HL-60 (cell line): ENCODE results near the gene UBAC2.
A peak's percentile ranks its signal among the peaks of the same experiment; 100 is the strongest.

ENCODE experiments used
- DNase-seq, 2 experiments: peaks; one replicate each; pipeline ENCODE4 v3.0.0-alpha.2; 2010 to 2020; ENCODE audit warnings: low read depth in 1 of 2, low spot score in 1 of 2
- H3K27ac ChIP-seq: fragments of 250-450 bp; sonication (Bioruptor Pico); replicated peaks from 2 replicates; pipeline ENCODE4 v1.5.1; 2020; ENCODE audit warnings: mild to moderate bottlenecking, moderate library complexity
- H3K27me3 ChIP-seq: fragments of 250-450 bp; sonication (Bioruptor Pico); 2 replicates; pipeline ENCODE4 v1.5.1; 2021; ENCODE audit warnings: mild to moderate bottlenecking, moderate library complexity; ENCODE audit not compliant: insufficient read depth, poor library complexity, severe bottlenecking
- H3K4me3 ChIP-seq: replicated peaks from 2 replicates; pipeline ENCODE4 v1.5.1; 2011; ENCODE audit warnings: mild to moderate bottlenecking, control low read depth, low read length; ENCODE audit not compliant: insufficient read depth
- GABPA ChIP-seq: IDR thresholded peaks from 2 replicates; pipeline ENCODE4 v1.6.1; 2012; ENCODE audit warnings: low read depth
- POLR2AphosphoS5 ChIP-seq: IDR thresholded peaks from 2 replicates; pipeline ENCODE4 v1.6.1; 2012; ENCODE audit warnings: low read depth
- SPI1 ChIP-seq: IDR thresholded peaks from 2 replicates; pipeline ENCODE4 v1.6.1; 2012; ENCODE audit warnings: low read depth, mild to moderate bottlenecking, borderline replicate concordance
- TF ChIP-seq, protein P1 (sequence below): IDR thresholded peaks from one replicate; pipeline ENCODE4 v1.5.1; 2011; ENCODE audit warnings: low read length, control low read depth, inconsistent platforms; ENCODE audit not compliant: insufficient read depth
- TF ChIP-seq, protein P2 (sequence below): IDR thresholded peaks from 2 replicates; pipeline ENCODE4 v1.6.1; 2012; ENCODE audit warnings: low read depth; ENCODE audit not compliant: insufficient replicate concordance

UBAC2 gene

DNA sequence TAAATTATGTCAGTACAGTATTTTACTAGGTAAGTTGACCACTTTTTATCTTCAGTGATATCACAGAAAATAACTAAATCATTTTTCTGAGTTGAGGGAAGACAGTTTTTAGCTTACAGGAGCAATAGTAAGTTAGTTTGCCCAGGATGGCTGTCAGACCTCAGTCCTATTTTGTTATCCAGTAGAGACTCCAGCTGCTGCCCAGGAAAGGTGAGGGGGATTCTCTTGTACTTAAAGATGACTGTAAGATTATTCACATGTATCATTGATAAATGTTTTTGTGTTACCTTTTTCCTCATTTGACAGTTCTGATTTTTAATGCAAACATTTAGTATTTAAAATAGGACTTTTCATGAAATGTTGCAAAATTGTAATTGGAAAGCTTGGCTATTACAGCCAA is 121.1 kb downstream of the UBAC2 start:
- no peak overlapping the region for H3K4me3 ChIP-seq
- H3K27ac ChIP-seq: peak overlapping the region; percentile 44
- no peak for DNase-seq
- H3K27me3 ChIP-seq: no peaks in the 10 kb centered on the region
- TF ChIP-seq GABPA (no peak), SPI1 (no peak)
- TF ChIP-seq, protein P1, sequence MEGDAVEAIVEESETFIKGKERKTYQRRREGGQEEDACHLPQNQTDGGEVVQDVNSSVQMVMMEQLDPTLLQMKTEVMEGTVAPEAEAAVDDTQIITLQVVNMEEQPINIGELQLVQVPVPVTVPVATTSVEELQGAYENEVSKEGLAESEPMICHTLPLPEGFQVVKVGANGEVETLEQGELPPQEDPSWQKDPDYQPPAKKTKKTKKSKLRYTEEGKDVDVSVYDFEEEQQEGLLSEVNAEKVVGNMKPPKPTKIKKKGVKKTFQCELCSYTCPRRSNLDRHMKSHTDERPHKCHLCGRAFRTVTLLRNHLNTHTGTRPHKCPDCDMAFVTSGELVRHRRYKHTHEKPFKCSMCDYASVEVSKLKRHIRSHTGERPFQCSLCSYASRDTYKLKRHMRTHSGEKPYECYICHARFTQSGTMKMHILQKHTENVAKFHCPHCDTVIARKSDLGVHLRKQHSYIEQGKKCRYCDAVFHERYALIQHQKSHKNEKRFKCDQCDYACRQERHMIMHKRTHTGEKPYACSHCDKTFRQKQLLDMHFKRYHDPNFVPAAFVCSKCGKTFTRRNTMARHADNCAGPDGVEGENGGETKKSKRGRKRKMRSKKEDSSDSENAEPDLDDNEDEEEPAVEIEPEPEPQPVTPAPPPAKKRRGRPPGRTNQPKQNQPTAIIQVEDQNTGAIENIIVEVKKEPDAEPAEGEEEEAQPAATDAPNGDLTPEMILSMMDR: no peak

DNA sequence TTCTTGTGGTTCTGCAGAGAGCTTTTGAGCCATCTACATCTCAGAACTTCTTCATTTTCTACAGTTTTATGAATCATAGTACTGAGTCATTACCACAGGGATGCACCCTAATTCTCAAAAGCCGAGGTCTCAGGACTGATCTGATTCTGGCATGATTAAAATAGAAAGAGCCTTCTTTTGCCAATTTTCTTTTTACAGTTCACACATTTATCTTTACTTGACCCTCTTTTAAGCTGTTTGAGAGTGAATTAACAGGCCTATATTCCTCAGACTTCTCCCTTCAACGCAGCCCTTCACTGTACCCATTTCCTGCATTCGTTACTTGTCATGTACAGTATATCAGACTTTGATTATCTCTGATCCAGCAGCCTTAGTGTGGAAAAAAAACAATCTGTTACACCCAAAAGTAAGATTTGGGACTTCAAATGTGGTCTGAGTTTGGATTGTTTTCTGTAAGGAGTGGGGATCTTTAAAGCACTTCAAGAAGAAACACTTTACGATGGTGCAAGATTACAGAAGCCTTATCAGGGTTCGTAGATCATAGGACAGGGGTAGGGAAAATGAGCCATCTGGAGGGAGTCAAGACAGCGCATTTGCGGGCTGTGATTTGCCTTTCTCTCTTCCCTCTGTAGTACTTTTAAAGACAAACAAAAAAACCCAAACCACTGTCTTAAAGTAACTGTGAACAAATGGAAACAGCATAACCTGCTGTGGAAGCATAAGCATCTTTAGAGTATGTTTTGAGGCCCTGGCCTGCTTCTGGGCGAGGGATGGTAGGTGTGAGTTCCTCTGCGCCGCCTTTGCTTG is 121.8 kb downstream of the UBAC2 start:
- no peak for DNase-seq
- Histone ChIP-seq H3K27me3 (no peaks in the 10 kb centered on the region), H3K4me3 (no peak overlapping the region), H3K27ac (peak overlapping the region; percentile 44)
- TF ChIP-seq, protein P2, sequence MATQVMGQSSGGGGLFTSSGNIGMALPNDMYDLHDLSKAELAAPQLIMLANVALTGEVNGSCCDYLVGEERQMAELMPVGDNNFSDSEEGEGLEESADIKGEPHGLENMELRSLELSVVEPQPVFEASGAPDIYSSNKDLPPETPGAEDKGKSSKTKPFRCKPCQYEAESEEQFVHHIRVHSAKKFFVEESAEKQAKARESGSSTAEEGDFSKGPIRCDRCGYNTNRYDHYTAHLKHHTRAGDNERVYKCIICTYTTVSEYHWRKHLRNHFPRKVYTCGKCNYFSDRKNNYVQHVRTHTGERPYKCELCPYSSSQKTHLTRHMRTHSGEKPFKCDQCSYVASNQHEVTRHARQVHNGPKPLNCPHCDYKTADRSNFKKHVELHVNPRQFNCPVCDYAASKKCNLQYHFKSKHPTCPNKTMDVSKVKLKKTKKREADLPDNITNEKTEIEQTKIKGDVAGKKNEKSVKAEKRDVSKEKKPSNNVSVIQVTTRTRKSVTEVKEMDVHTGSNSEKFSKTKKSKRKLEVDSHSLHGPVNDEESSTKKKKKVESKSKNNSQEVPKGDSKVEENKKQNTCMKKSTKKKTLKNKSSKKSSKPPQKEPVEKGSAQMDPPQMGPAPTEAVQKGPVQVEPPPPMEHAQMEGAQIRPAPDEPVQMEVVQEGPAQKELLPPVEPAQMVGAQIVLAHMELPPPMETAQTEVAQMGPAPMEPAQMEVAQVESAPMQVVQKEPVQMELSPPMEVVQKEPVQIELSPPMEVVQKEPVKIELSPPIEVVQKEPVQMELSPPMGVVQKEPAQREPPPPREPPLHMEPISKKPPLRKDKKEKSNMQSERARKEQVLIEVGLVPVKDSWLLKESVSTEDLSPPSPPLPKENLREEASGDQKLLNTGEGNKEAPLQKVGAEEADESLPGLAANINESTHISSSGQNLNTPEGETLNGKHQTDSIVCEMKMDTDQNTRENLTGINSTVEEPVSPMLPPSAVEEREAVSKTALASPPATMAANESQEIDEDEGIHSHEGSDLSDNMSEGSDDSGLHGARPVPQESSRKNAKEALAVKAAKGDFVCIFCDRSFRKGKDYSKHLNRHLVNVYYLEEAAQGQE: no peak
- TF ChIP-seq POLR2AphosphoS5: no peak
- TF ChIP-seq GABPA: no peak
- TF ChIP-seq, protein P1: no peak
- no peak for TF ChIP-seq SPI1

DNA sequence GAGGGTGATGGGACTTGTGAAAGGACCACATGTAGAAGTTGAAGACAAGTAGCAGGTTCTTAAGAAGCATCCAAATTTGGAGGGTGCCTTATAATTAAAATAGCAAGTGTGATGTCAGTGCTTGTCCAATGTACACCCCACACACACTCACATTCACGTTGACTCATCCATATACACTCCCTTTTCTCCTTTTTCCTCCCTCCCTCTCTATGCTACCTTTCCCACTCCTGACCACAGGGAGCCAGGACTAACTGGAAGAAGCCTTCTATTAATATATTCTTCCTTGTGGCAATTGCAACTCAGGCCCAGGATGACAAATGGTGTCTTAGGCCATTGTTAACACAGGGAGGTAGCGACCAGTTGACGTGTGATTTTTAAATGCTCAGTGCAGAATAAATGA is 122.8 kb downstream of the UBAC2 start:
- DNase-seq: no peak
- no peak overlapping the region for H3K27ac ChIP-seq
- no peak overlapping the region for H3K4me3 ChIP-seq
- no peak for TF ChIP-seq SPI1
- TF ChIP-seq, protein P2: no peak
- TF ChIP-seq POLR2AphosphoS5: no peak
- no peak for TF ChIP-seq GABPA
- TF ChIP-seq, protein P1: no peak
- no peaks in the 10 kb centered on the region for H3K27me3 ChIP-seq

DNA sequence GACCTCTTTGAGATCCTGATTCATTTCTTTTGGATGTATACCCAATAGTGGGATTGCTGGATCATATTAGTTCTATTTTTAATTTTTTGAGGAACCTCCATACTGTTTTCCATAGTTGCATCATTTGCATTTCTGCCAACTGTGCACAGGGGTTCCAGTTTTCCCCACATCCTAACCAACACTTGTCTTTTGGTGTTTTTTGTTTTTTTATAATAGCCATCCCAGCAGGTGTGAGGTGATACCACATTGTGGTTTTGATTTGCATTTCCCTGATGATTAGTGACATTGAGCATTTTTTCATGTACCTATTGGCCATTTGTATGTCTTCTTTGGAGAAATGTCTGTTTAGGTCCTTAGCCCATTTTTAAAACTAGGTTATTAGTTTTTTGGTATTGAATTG is 125.4 kb downstream of the UBAC2 start:
- no peak overlapping the region for H3K4me3 ChIP-seq

More for the DNA sequence above, 125.4 kb downstream of the UBAC2 start:
- no peak for TF ChIP-seq GABPA
- TF ChIP-seq, protein P2: no peak
- no peak for TF ChIP-seq SPI1
- no peak for TF ChIP-seq POLR2AphosphoS5
- TF ChIP-seq, protein P1: no peak
- no peak for DNase-seq
- Histone ChIP-seq H3K27me3 (no peaks in the 10 kb centered on the region), H3K27ac (no peak overlapping the region)
